ENCODE results near the gene UGT2B15. TPM values are rescaled to one million over a fixed set of nuclear protein-coding genes. Genes with fewer than 3 reads are reported as not detected.

Gene UGT2B15
- total RNA-seq, 1 experiment from 2014 or later = not detected

DNA sequence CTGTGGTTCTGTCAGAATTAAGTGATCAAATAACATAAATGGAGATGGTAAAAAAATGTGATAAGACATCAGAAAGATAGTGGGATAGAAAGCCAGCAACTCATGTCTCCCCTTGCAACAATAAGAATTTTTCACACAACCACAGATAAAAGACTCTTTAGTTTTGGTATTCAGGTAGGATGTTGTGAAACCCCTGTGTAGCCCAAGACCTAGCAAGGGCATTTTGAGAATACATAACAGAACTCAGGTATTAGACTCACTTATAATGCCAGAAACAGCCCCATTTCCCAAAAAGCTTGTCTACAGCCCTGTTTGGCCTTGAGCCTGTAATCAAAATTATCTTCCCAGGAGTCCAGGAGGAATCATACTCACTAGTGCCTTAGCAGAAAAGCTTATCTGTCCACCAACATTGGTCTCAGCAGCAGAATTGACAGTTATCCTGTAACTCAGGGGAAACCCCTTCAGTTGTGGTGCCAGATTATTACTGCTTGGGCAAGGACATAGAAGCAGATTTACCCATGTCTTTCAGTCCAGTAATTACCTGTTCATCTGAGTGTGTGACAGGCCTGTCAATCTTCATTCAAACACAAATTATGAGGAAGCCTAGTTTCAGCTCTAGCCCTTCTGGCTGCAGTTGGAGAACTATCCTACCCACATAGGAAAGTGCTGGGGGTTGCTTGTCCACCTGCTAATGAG, 53.3 kb downstream of the UGT2B15 start:
- no peak overlapping the region for H3K27ac ChIP-seq
- H3K27me3 ChIP-seq (replicated peaks) = no peaks in the 10 kb centered on the region
- no peaks in the 10 kb centered on the region for H3K36me3 ChIP-seq
- H3K4me3 ChIP-seq = no peak overlapping the region
- H3K4me1 ChIP-seq (replicated peaks) = no peaks in the 10 kb centered on the region
- H3K9me3 ChIP-seq (replicated peaks) = no peaks in the 10 kb centered on the region
- DNase-seq (ENCODE audit: low read depth in 1 of 2, low spot score in 2 of 2) = no peak

GRCh38 chr4:68615699-68616422, 54.6 kb downstream of the UGT2B15 start:
- no peak overlapping the region for H3K27ac ChIP-seq
- H3K4me3 ChIP-seq = no peak overlapping the region
- no peak for DNase-seq (ENCODE audit: low read depth in 1 of 2, low spot score in 2 of 2)
- H3K36me3 ChIP-seq = no peaks in the 10 kb centered on the region
- no peaks in the 10 kb centered on the region for H3K27me3 ChIP-seq (replicated peaks)
- no peaks in the 10 kb centered on the region for H3K4me1 ChIP-seq (replicated peaks)
- H3K9me3 ChIP-seq (replicated peaks) = no peaks in the 10 kb centered on the region

- H3K4me3 ChIP-seq = no peak overlapping the region
- no peaks in the 10 kb centered on the region for H3K36me3 ChIP-seq
- H3K27ac ChIP-seq = no peak overlapping the region
- no peaks in the 10 kb centered on the region for H3K9me3 ChIP-seq (replicated peaks)
- H3K27me3 ChIP-seq (replicated peaks) = no peaks in the 10 kb centered on the region
- no peaks in the 10 kb centered on the region for H3K4me1 ChIP-seq (replicated peaks)
- DNase-seq (ENCODE audit: low read depth in 1 of 2, low spot score in 2 of 2) = no peak
These were observed 56.7 kb downstream of the UGT2B15 start for GRCh38 chr4:68613752-68614151.

GRCh38 chr4:68606240-68606639, 64.2 kb downstream of the UGT2B15 start:
- no peak for DNase-seq (ENCODE audit: low read depth in 1 of 2, low spot score in 2 of 2)
- no peaks in the 10 kb centered on the region for H3K9me3 ChIP-seq (replicated peaks)
- no peaks in the 10 kb centered on the region for H3K36me3 ChIP-seq
- no peak overlapping the region for H3K27ac ChIP-seq
- H3K4me1 ChIP-seq (replicated peaks) = no peaks in the 10 kb centered on the region
- no peaks in the 10 kb centered on the region for H3K27me3 ChIP-seq (replicated peaks)
- H3K4me3 ChIP-seq = no peak overlapping the region

DNA sequence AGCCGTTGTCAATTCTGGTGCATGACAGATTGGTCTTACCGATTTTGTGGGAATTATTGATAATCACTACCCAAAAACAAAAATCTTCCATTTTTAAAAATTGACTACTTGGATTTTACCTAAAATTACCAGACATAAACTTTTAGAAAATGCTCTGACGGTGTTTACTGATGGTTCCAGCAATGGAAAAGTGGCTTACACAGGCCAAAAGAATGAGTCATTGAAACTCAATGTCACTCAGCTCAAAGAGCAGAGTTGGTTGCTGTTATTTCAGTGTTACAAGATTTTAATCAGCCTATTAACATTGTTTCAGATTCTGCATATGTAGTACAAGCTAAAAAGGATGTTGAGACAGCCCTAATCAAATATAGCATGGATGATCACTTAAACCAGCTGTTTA, 71.3 kb downstream of the UGT2B15 start:
- Histone ChIP-seq H3K4me1 (replicated peaks) (no peaks in the 10 kb centered on the region), H3K4me3 (no peak overlapping the region), H3K9me3 (replicated peaks) (no peaks in the 10 kb centered on the region), H3K27ac (no peak overlapping the region), H3K36me3 (no peaks in the 10 kb centered on the region), H3K27me3 (replicated peaks) (0 out of 2 replicates have a peak, but pooled peaks cover 2% of the 10 kb centered on the region)
- no peak for DNase-seq (ENCODE audit: low read depth in 1 of 2, low spot score in 2 of 2)

- H3K27me3 ChIP-seq (replicated peaks) = 0 out of 2 replicates have a peak, but pooled peaks cover 2% of the 10 kb centered on the region
- H3K27ac ChIP-seq = no peak overlapping the region
- no peaks in the 10 kb centered on the region for H3K9me3 ChIP-seq (replicated peaks)
- DNase-seq (ENCODE audit: low read depth in 1 of 2, low spot score in 2 of 2) = no peak
- no peaks in the 10 kb centered on the region for H3K36me3 ChIP-seq
- no peaks in the 10 kb centered on the region for H3K4me1 ChIP-seq (replicated peaks)
- no peak overlapping the region for H3K4me3 ChIP-seq
These were observed 73.0 kb downstream of the UGT2B15 start for GRCh38 chr4:68597482-68597881.

Other genes with a start within 250 kb of the UGT2B15 start
- gene TMPRSS11E, start 223.2 kb downstream of the UGT2B15 start, total RNA-seq (2014; rRNA removed; shearing (Covaris generic)) = not detected in 2 replicates
- gene UGT2B17, start 94.3 kb downstream of the UGT2B15 start, total RNA-seq (2014; rRNA removed; shearing (Covaris generic)) = 0.08 TPM in 1 of 2 replicates, not detected in the other
- not detected in 2 replicates for gene UGT2B10, start 145.3 kb upstream of the UGT2B15 start, total RNA-seq (2014; rRNA removed; shearing (Covaris generic))

All from SJSA1 (cell line).